Activated naive CD4-positive, alpha-beta T cell (primary cell): Measurements from ENCODE around the gene KSR2.
"Not testable (repeated sequence)": the region's sequence is repeated elsewhere in the genome, so short reads cannot be mapped to it uniquely, and the experiment has no call there.

Experiments
- DNase-seq, 4 experiments: peaks; one replicate each; lab custom pipeline; 2025; lab: John Stamatoyannopoulos, UW

KSR2 gene

DNA sequence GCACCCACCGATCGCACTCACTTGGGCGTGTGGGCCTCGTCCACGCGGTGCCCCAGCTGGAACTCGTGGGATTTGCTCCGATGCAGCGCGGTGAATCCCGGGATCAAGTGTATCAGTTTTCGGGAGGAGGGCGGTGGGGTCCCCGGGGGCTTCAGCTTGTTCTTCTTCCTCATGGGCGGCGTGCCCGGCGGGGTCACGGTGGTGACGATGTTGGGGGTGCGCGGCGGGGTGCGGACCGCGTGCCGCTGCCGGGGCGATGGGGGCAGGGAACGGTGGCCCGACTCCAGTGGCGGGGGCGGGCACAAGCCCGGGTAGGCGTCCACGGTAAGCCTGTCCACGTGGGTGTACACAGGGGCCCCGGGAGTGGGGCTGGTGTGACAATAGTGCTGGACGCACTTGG is 207.8 kb downstream of the KSR2 start:
- no peak for DNase-seq

DNA sequence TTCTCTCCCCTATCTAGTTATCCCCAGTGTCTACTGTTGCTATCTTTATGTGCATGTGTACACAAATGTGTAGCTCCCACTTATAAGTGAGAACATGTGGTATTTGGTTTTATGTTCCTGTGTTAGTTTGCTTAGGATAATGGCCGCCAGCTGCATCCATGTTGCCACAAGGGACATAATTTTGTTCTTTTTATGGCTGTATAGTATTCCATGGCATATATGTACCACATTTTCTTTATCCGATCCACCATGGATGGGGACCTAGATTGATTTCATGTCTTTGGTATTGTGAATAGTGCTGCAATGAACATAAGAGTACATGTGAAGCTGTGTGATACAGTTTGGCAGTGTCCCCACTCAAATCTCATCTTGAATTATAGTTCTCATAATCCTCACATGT is 218.1 kb downstream of the KSR2 start:
- DNase-seq = no peak

DNA sequence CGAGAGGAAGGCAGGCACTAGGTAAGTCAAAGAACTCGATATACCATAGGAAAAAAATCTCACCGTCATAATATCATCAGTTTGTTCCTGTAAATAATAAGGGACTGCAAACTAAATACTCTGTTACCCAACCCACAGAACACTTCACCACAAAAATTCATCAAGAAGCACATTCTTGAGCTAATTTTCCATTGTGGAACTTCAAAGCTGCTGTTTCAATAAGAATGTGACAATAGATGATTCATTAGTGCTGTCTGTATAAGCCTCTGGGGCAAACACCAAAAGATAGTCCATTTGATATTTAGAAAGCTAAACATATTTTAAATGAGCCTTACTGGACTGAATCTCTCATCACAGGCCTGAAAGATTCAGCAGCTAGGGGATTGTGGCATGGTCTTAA is 219.4 kb downstream of the KSR2 start:
- no peak for DNase-seq

DNA sequence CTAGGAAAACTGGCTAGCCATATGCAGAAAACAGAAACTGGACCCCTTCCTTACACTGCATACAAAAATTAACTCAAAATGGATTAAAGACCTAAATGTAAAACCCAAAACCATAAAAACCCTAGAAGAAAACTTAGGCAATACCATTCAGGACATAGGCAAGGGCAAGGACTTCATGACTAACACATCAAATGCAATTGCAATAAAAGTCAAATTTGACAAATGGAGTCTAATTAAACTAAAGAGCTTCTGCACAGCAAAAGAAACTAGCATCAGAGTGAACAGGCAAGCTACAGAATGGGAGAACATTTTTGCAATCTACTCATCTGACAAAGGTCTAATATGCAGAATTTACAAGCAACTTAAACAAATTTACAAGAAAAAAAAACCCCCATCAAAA is 222.4 kb downstream of the KSR2 start:
- DNase-seq = not testable (repeated sequence)

DNA sequence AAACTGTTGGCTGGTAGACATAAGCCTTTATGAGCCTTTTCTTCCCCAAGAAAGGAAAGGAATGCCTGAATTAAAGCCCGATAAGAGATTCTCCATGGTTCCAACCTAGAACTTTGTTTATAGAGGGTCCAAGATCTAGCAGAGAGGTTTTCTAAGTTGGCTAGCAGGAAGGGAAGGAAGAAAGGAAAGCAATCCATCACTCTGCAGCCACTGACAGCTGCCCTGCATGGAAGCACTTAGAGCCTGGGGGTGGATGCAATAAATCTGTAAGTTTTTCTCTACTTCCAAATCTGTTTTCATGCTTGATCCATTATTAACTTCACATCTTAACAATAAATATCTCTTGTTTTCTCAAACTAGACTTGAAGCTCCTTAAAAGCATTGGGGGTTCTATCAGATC is 224.4 kb downstream of the KSR2 start:
- DNase-seq = no peak

DNA sequence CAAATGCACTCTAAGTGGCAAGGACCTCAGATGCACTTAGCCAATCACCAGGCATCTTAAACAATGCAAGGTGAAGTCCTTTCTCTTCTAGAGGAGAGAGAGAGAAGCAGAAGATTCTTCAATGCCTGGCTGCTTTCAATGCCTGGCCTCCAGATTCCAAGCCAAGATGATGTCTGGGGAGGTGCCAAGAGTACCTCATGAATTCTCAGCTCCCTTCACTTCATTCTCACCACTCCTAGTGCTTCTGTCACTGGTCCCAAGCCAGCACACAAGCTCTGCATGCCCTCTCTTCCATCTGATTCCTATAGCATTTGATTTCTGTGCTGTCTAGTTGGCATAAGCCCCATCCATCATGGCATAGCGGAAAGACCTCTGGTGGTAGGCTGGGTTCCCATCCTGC is 225.0 kb downstream of the KSR2 start:
- no peak for DNase-seq

DNA sequence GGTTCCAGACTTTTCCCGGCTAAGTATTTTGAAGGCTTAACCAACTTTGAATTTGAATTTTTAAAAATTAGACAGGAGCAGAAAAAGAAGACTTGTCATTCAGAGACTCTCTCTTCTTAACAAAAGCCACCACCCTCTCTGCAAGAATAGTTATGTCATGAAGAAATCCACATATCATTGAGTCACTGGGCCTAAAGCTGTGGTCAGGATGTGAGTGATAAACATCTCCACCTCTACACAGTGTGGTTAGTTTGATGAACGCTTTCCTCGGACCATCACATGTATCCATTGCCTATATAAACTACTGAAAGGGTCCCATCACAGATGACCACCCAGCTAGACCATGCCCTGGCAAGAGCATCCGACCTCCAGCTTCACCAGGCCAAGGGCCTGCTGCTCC is 226.1 kb downstream of the KSR2 start:
- no peak for DNase-seq

DNA sequence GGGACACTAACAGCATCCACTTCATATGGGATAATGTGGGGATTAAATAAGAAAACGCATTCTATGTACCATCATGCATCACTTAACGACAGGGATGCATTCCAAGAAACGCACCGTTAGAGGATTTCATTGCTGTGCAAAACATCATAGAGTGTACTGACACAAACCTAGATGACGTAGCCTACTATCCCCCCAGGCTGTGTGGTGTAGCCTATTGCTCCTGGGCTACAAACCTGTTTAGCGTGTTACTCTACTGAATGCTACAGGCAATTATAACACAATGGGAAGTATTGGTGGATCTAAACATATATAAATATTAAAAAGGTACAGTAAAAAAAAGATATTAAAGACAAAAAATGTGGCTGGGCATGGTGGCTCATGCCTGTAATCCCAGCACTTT is 230.6 kb downstream of the KSR2 start:
- no peak for DNase-seq

DNA sequence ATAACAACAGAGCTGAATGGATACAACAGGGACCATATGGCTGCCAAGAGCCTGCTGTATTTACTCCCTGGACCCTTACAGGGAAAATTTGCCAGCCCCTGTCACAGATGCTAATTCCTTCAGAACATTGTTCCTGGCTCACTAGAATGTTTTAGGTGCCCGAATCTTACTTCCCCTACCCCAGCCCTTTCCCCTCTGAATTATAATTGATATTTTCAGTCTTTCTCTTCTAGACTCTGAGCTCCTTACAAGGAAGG is 235.3 kb downstream of the KSR2 start:
- DNase-seq = no peak

DNA sequence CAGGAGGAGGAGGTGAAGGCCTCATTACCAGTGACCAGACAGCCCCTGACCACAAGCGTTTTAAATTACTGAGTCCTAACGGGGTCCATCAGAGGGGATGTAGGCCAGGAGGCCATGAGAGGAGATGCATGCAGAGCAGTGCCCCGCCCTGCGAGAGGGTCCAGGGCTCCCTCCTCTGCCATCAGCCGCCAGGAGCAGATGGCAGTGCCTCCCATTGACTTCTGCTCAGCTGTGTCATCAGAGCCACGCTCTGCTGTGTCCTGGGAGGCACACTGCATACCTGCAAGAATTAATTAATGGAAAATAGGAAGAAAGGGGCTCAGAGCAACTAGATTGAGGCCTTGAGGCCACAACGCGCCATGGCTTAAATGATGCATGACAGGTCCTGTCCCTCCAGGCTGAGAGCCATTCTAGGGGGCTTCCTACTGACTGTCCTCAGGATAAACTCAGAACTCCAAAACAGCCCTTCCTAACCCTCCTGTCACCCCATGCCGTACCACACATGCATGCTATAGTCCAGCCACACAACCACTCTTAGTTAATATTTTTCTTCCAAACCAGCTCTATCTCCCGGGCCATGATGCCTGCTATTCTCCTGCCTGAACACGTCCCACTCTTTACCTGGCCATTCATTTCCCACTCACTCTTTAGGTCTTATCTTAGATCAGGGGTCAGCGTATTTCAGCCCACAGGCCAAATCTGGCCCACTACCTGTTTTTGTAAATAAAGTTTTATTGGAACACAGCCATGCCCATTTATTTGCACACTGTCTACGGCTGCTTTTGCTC is 235.8 kb downstream of the KSR2 start:
- DNase-seq = no peak

DNA sequence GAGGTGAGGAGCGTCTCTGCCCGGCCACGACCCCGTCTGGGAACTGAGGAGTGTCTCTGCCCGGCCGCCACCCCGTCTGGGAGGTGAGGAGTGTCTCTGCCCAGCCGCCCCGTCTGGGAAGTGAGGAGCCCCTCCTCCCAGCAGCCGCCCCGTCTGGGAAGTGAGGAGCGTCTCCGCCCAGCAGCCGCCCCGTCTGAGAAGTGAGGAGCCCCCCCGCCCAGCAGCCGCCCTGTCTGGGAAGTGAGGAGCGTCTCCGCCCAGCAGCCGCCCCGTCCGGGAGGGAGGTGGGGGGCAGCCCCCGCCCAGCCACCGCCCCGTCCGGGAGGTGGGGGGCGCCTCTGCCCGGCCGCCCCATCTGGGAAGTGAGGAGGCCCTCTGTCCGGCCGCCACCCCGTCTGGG is 237.7 kb downstream of the KSR2 start:
- DNase-seq = not testable (repeated sequence)

DNA sequence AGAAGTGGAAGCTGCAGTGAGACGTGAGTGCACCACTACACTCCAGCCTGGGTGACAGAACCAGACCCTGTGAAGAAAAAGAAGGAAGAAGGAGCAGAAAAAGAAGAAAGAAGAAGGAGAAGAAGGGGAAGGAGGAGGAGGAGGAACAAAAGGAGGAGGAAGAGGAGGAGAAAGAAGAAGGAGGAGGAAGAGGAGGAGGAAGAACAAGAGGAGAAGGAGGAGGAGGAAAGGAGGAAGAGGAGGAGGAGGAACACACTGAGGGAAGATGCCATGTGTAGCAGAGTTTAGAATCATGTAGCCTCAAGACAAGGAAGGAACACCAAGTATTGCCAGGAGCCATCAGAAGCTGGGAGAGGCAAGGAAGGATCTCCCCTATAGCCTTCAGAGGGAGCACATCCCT is 241.5 kb downstream of the KSR2 start:
- DNase-seq = no peak

DNA sequence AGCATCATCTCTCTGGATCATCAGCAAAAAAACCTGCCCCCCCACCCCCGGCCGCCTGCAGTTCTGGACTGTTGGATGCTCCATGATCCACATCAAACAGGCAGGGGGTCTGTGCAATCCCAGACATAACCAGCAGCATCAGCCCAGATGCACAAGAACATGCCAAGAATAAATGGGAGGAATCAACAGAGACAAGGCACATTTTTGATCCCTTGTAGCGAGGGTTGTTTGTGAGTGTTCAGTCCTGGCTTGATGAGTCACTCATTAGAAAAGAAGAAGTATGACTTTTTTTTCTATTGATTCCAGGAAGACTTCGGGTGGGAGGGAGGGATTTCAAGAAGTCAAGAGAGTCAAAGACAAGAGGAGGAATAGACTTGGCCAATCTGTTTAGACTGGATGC is 244.2 kb downstream of the KSR2 start:
- no peak for DNase-seq

DNA sequence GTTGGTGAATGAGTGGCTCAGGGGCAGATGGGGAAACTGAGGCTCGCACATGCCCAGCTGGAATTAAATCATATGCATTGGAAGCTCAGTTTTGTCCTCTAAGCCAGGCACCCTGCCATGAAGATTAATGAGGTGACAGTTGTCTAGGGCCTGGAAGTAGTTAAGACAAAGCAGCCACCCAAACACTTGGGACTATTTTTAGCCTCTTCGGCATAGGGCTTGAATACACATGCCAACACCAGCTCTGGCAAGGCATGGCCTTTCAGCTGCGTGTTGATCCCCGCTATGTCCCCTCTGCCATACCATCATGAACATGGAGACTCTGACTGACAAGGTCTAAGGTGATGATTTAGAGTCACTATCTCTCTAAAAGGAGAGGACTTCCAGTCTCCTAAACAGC is 250.2 kb downstream of the KSR2 start:
- no peak for DNase-seq

DNA sequence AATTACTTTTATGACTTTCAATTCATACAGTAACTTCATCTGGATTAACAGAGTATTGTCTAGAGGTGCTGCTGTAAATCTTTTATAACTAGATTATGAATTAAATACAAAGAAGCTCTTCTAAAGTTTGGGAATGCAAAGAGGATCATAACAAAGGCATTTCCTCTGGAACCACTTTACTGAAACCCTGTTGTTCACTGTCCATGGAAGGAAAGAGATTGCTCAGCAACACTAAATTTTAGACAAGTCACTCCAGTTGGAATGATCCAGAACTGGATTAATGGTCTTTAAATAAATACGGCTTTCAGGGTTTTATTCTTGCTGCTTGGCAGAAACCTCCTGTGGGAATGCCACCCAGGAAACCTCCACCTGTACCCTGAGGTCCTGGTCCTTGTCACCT is 250.6 kb downstream of the KSR2 start:
- no peak for DNase-seq

DNA sequence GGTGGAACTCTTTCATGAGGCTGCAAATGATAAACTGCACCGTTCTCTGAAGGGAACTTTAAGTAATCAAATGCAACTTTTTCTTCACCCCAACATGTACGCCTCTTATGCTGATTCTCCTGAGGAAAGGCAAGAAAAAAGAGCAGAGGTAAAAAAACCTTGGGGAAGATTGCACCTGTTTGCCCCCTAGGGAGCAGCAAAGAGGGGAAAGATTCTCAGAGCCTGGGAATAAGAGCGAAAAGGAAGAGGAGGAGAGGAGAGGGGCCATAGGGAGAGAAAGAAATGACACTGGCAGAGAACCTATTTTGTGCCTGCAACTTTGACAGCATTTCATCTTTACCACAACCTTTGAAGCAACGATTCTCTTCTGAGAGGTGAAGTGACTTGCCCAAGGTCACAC is 254.6 kb downstream of the KSR2 start:
- DNase-seq = no peak

DNA sequence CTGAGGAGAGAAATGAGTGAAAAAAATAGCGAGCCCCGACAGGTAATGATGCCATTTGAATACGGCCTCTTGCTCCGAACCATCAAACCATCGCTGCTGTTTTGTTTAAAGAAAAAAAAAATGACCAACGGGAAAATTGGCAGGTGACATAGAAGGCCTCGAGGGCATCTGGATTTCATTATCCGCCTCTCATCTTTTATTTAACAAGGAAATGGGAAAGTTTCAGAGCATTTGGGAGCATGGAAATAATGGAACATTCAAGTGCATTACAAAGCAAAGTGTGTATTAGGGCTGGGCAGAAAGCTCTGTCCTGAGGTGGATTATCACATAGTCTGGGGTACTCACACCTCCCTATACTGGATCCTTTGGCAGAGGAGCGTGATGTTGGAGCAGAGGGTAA is 258.7 kb downstream of the KSR2 start:
- DNase-seq = no peak

DNA sequence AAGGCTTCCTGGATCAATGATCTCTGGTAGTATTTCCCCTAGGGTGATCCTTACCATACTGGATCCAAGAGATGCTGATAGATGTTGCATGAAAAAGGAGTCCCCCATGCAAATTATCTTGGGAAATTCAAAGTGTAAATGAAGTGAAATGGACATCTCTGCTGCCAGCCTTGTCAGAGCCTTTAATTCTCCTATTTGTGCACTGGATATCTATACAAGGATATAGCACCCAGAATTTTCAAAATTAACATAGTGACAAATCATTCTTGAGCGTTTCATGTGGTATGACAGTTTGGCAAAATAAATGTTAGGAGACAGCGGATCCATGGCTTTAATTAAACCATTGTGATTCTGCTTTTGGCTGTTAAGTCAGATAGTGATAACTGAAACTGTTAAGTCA is 260.9 kb downstream of the KSR2 start:
- no peak for DNase-seq

DNA sequence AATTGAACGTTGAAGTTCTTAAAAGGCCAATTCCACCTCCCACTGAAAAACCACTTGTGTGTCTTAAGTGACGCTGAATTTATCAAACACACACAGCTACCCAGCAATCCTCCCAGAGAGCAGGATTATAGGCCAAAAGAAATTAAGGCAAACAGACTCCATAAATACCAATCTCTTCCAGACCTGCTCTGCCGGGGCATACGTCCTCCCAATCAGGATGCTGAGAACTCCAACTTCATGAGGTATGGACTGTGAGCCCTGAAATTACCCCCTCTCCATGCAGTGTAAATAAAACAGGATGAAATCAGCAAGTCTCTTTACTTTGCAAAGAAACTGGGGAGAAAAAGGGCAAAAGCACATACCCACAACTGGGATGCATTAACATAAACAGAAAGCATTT is 265.2 kb downstream of the KSR2 start:
- DNase-seq = no peak

DNA sequence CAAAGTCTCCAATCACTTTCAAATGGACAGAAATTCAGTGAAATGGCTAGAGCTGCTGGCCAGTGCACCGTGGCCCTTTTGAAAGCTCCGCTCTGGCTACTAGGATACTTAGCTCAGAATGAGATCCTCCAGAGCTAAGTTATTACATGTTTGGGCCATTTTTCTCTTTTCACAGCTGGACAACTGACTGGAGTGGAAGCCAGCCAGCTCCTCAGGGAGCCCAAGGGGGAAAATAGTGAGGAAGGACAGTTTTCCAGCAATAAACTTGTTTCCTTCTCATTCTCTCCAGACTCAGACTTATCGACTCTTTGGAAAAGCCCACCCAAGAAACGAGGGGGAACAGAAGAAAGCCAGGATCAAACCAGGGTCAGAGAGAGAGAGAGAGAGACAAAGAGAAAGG is 266.0 kb downstream of the KSR2 start:
- DNase-seq = no peak

DNA sequence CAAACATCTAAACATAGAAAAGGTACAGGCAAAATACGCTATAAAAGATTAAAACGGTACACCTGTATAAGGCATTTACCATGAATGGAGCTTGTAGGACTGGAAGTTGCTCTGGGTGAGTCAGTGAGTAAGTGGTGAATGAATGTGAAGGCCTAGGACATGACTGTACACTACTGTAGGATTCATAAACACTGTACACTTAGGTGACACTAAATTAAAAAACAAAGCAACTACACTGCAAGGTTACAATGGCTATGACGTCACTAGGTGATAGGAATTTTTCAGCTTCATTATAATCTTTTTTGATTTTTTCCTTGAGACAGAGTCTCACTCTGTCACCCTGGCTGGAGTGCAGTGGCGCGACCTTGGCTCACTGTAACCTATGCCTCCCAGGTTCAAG is 269.2 kb downstream of the KSR2 start:
- DNase-seq = no peak

DNA sequence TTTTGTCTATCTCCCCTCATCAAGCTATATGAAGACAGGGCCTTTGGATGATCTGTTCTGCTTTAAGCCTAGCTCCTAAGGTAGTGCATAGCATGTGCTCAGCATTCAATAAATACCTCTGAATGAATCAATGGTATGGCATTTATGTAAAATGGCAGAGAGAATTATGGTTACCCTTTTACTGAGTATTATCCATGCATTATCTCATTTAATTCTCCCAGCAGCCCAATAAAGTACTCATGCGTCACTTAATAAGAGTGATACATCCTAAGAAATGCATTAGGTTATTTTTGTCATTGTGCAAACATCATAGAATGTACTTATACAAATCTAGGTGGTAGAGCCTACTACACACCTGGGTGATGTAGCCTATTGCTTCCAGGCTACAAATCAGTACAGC is 269.7 kb downstream of the KSR2 start:
- no peak for DNase-seq

DNA sequence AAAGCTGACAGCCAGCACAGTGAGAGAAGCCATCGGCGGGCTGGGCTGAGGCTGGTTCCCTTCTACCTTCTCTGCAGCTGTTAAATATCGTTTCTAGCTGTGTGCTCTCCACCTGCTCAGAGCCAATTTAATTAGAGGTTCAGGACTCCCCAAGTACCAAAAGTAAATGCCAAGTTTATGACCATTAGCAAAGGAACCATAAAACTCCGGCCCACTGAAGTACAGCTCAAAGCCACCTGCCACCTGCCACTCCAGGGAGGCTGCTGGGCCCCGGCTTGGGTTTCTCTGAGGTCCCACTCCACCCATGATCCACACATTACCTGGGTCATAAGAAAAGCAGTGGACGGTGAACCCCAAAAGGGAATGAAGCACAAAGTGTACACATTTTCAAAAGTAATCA is 272.8 kb downstream of the KSR2 start:
- DNase-seq = no peak

DNA sequence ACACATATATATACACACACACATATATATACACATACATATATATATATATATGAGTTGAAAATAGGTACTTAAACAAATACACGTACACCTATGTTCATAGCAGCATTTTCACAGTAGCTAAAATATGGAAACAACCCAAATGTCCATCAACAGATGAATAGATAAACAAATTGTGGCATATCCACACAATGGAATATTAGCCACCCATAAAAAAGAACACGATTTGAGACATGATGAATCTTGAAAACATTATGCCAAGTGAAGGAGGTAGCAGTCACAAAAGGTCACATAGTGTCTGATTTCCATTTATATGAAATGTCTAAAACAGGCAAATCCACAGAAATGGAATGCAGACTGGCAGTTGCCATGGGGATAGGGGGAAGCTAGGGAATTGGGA is 276.3 kb downstream of the KSR2 start:
- no peak for DNase-seq

DNA sequence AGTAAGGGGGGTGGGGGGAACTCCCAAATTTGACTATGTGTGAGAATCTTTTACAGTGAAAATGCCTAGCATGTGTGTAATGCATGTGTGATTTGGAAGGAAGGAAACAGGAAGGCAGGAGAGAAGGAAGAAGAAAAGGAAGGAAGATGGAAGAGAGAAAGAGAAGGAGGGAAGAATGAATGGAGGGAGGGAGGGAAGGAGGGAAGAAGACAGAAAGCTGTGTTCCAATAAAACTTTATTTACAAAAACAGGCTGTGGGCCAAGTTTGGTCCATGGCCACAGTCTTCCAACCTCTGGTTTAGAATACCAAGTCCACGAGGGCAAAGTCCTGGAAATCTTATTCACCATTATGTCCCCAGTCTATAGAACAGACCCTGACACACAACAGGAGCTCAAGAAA is 278.9 kb downstream of the KSR2 start:
- no peak for DNase-seq
